ENCODE data around the gene UGT8.

UGT8 gene

GRCh38 chr4:114598191-114599121 is at the start of gene UGT8:
UGT8 (plus strand) TSS chr4:114598807; CDS start chr4:114622881, 24,074 bp downstream.
- H3K27ac ChIP-seq, result no peak within 1 kb of the TSS
- no peaks in the 10 kb centered on the region for H3K9me3 ChIP-seq (ENCODE audit: control insufficient read depth, low read length)
- H3K4me2 ChIP-seq (ENCODE audit: low read length), result peak within 1 kb of the TSS; percentile 91
- H2AFZ ChIP-seq, result peak within 1 kb of the TSS; percentile 66
- no peaks in the 10 kb centered on the region for H3K79me2 ChIP-seq
- peak within 1 kb of the TSS; percentile 19 for H3K9ac ChIP-seq
- no peaks in the 10 kb centered on the region for H3K4me1 ChIP-seq
- peak within 1 kb of the TSS; percentile 47 for H3K4me3 ChIP-seq (ENCODE audit: low read depth, low read length)
- H3K27me3 ChIP-seq (ENCODE audit: control insufficient read depth, insufficient read depth, low read length), result no peaks in the 10 kb centered on the region
- no peak for TF ChIP-seq CTCF (IDR thresholded peaks at IDR 0.05)
- H3K36me3 ChIP-seq (ENCODE audit: control insufficient read depth, insufficient read depth, low read length), result no peaks in the 10 kb centered on the region

GRCh38 chr4:114549638-114550037 is 49.0 kb upstream of the UGT8 start:
- TF ChIP-seq CTCF (IDR thresholded peaks at IDR 0.05), result no peak
- Histone ChIP-seq H3K36me3 (ENCODE audit: control insufficient read depth, insufficient read depth, low read length) (no peaks in the 10 kb centered on the region), H3K9ac (no peak overlapping the region), H3K4me3 (ENCODE audit: low read depth, low read length) (no peak overlapping the region), H3K27me3 (ENCODE audit: control insufficient read depth, insufficient read depth, low read length) (no peaks in the 10 kb centered on the region), H2AFZ (no peak overlapping the region), H3K27ac (no peak overlapping the region), H3K4me1 (no peaks in the 10 kb centered on the region), H3K79me2 (no peaks in the 10 kb centered on the region), H3K4me2 (ENCODE audit: low read length) (no peak overlapping the region), H3K9me3 (ENCODE audit: control insufficient read depth, low read length) (no peaks in the 10 kb centered on the region)

- Histone ChIP-seq H3K27me3 (ENCODE audit: control insufficient read depth, insufficient read depth, low read length) (no peaks in the 10 kb centered on the region), H3K4me1 (no peaks in the 10 kb centered on the region), H3K9ac (no peak overlapping the region), H3K27ac (no peak overlapping the region), H2AFZ (no peak overlapping the region), H3K9me3 (ENCODE audit: control insufficient read depth, low read length) (peaks cover 2% of the 10 kb centered on the region), H3K4me2 (ENCODE audit: low read length) (no peak overlapping the region), H3K36me3 (ENCODE audit: control insufficient read depth, insufficient read depth, low read length) (no peaks in the 10 kb centered on the region), H3K79me2 (no peaks in the 10 kb centered on the region), H3K4me3 (ENCODE audit: low read depth, low read length) (no peak overlapping the region)
- no peak for TF ChIP-seq CTCF (IDR thresholded peaks at IDR 0.05)
Measured at GRCh38 chr4:114558446-114559020, 40.1 kb upstream of the UGT8 start.

- H2AFZ ChIP-seq, result no peak overlapping the region
- no peak overlapping the region for H3K4me3 ChIP-seq (ENCODE audit: low read depth, low read length)
- H3K9me3 ChIP-seq (ENCODE audit: control insufficient read depth, low read length), result peaks cover 2% of the 10 kb centered on the region
- no peaks in the 10 kb centered on the region for H3K4me1 ChIP-seq
- H3K27me3 ChIP-seq (ENCODE audit: control insufficient read depth, insufficient read depth, low read length), result no peaks in the 10 kb centered on the region
- no peak for TF ChIP-seq CTCF (IDR thresholded peaks at IDR 0.05)
- no peaks in the 10 kb centered on the region for H3K36me3 ChIP-seq (ENCODE audit: control insufficient read depth, insufficient read depth, low read length)
- H3K27ac ChIP-seq, result no peak overlapping the region
- H3K79me2 ChIP-seq, result no peaks in the 10 kb centered on the region
- no peak overlapping the region for H3K9ac ChIP-seq
- H3K4me2 ChIP-seq (ENCODE audit: low read length), result no peak overlapping the region
Measured at GRCh38 chr4:114561590-114561989, 37.0 kb upstream of the UGT8 start.

Measured in parathyroid adenoma (tissue), 2 donors.